ENCODE measurements around the gene PTPN4.

DNA sequence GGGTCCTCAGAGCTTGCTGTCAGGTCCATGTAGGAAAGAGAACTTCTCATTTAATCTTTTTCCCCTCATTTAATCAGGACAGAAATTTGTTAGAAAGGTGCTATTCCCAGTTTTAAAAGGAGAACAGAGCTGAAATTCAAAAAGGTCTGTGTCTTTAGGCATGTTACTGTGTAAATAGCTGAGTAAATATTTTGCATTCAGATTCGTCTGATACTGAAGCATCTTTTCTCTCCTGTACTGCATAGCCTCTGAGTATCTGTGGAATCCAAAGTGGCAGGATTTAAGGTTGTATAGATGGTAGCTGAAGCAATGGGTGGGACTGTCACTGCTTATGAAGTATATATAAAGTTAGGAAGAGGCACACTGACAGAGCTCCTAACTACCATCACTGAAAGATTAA is 9.0 kb downstream of the PTPN4 start:
- TF ChIP-seq EZH2phosphoT487 (IDR thresholded peaks at IDR 0.05; ENCODE audit: insufficient read depth, low read depth) (no peak), EZH2 (IDR thresholded peaks at IDR 0.05; ENCODE audit: insufficient read depth, poor library complexity, severe bottlenecking) (no peak)
